HG02798 (cell line): ENCODE data around the gene RANBP17.

Experiments used
- ATAC-seq: cut with Tn5 transposase; IDR thresholded peaks from one replicate; pipeline ENCODE4 v1.9.1; 2021; ENCODE audit warnings: mild to moderate bottlenecking; ENCODE audit not compliant: unreplicated experiment, poor library complexity

The RANBP17 gene

GRCh38 chr5:171310819-171311321 is 449.1 kb downstream of the RANBP17 start:
- ATAC-seq, result no peak

GRCh38 chr5:171311322-171312077 is 449.7 kb downstream of the RANBP17 start:
- no peak for ATAC-seq

GRCh38 chr5:171312129-171312974 is 450.5 kb downstream of the RANBP17 start:
- ATAC-seq, result no peak

- ATAC-seq, result no peak
Measured at GRCh38 chr5:171313481-171314206, 451.8 kb downstream of the RANBP17 start.

GRCh38 chr5:171314728-171315385 is 453.0 kb downstream of the RANBP17 start:
- ATAC-seq, result no peak

GRCh38 chr5:171315386-171315891 is 453.6 kb downstream of the RANBP17 start:
- ATAC-seq, result no peak

GRCh38 chr5:171315925-171316257 is 454.1 kb downstream of the RANBP17 start:
- ATAC-seq, result no peak

- ATAC-seq, result no peak
Measured at GRCh38 chr5:171316258-171317121, 454.7 kb downstream of the RANBP17 start.

GRCh38 chr5:171317230-171317629 is 455.4 kb downstream of the RANBP17 start:
- ATAC-seq, result no peak

- no peak for ATAC-seq
Measured at GRCh38 chr5:171318026-171318425, 456.2 kb downstream of the RANBP17 start.

- ATAC-seq, result no peak
Measured at GRCh38 chr5:171321447-171321846, 459.6 kb downstream of the RANBP17 start.

GRCh38 chr5:171322527-171322926 is 460.7 kb downstream of the RANBP17 start:
- no peak for ATAC-seq

- ATAC-seq, result no peak
Measured at GRCh38 chr5:171323007-171323406, 461.2 kb downstream of the RANBP17 start.

- ATAC-seq, result no peak
Measured at GRCh38 chr5:171323806-171324632, 462.2 kb downstream of the RANBP17 start.

- ATAC-seq, result no peak
Measured at GRCh38 chr5:171330021-171330420, 468.2 kb downstream of the RANBP17 start.

GRCh38 chr5:171335616-171336015 is 473.8 kb downstream of the RANBP17 start:
- no peak for ATAC-seq

GRCh38 chr5:171336521-171337209 is 474.8 kb downstream of the RANBP17 start:
- ATAC-seq, result no peak

GRCh38 chr5:171337210-171337569 is 475.4 kb downstream of the RANBP17 start:
- ATAC-seq, result no peak
